ENCODE data around the gene LCN6.
"Not testable (repeated sequence)": the region's sequence is repeated elsewhere in the genome, so short reads cannot be mapped to it uniquely, and the experiment has no call there.

The LCN6 gene

GRCh38 chr9:136709454-136710109 lies 38.7 kb downstream of the LCN6 start:
- no peak for DNase-seq (ENCODE audit: low read depth)

- no peak for DNase-seq (ENCODE audit: low read depth)
Measured at GRCh38 chr9:136707849-136708517, 40.3 kb downstream of the LCN6 start.

GRCh38 chr9:136707011-136707410 lies 41.3 kb downstream of the LCN6 start:
- DNase-seq (ENCODE audit: low read depth), result no peak

GRCh38 chr9:136705564-136705963 lies 42.8 kb downstream of the LCN6 start:
- DNase-seq (ENCODE audit: low read depth), result no peak

DNA sequence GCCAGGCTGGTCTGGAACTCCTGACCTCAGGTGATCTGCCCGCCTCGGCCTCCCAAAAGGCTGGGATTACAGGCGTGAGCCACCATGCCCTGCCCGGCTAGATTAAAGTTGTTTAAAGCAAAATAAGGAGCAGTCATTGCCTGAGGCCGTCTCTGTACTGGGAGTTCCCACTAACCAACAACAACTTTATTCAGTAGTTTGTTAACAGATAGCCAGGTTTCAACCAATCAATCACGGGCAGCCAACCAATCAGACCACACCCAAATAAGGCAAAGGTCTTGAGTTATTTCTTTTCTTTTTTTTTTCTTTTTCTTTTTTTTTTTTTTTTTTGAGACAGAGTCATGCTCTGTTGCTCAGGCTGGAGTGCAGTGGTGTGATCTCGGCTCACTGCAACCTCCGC lies 43.6 kb downstream of the LCN6 start:
- DNase-seq (ENCODE audit: low read depth), result not testable (repeated sequence)

DNA sequence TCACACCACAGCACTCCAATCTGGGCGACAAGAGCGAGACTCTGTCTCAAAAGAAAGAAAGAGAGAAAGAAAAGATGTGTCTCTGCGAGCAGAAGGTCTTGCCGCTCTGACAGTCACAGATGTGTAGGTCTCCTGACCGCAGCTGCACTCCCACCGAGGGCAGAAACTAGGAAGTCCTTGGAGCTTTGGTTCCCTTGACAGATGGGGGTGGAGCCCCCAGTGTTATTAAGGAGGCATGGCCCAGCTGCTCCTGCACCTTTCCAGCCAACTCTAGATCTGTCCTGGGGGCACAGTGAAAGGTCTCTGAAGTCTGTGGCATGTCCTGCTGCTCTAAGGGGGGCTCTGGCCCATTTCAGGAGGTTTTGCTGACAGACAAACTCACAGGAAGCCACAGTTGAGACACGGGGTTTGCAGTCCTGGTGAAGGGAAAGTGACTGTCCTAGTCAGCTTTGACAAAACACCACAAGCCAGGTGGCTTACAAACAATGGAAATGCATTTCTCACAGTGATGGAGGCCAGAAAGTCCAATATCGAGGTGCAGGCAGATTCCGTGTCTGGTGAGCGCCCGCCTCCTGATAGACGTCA lies 45.0 kb downstream of the LCN6 start:
- no peak for DNase-seq (ENCODE audit: low read depth)

- no peak for DNase-seq (ENCODE audit: low read depth)
Measured at GRCh38 chr9:136701668-136702053, 46.7 kb downstream of the LCN6 start.

- DNase-seq (ENCODE audit: low read depth), result no peak
Measured at GRCh38 chr9:136700959-136701667, 47.2 kb downstream of the LCN6 start.

GRCh38 chr9:136700304-136700703 lies 48.0 kb downstream of the LCN6 start:
- no peak for DNase-seq (ENCODE audit: low read depth)

GRCh38 chr9:136698635-136699246 lies 49.6 kb downstream of the LCN6 start:
- DNase-seq (ENCODE audit: low read depth), result no peak

DNA sequence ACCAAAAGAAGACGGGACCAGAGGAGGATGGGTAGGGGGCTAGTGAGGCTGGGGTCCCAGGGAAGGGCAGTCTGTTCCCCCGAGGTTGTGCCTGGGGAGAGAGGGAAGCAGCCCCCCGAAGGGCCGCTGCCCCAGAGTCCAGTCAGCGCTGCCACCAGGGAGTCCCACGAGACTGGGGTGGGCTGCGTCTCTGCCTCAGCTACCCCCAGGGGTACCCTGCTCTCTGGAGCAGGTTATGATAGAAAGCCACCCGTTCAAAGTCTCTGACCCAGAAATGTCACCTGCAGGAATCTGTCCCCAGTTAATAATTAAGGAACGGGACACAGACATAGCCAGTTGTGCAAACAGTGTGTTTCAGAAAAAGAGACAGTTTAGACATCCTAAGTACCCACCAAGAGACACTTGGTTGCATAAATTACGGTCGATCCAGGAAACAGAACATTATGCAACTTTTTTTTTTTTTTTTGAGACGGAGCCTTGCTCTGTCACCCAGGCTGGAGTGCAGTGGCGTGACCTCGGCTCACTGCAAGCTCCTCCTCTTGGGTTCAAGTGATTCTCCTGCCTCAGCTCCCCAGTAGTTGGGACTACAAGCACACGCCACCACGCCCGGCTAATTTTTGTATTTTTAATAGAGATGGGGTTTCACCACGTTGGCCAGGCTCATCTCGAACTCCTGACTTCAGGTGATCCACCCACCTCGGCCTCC lies 50.4 kb downstream of the LCN6 start:
- no peak for DNase-seq (ENCODE audit: low read depth)

DNA sequence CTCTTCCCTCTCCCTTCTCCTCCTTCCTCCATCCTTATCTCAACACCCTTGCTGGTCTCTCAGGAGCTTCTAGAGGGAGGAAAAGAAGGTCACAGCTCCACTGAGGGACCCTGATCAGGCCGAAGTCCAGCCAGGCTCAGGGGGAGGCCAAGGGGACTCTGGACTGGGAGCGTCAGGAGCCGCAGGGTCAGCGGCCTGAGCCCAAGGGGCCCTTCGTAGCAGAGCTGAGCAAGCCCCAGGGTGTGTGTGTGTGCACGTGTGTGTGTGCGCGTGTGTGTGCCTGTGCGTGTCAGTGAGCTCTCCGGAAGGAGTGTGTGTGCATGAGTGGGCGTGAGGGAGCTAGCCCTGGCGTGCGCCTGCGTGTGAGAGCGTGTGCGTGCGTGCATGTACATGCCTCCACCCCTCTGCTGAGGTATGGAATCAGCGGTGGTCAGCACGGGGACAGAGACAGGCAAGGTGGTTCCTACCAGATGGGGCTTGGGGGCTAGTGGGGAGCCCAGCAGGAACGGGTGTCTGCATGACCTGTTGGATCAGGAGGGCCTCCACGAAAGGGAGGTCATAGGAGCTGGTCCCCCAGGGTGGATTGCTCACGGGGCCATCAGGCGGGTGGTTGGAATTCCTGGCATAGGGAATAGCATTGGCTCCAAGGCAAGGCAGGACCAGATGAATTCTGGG lies 51.0 kb downstream of the LCN6 start:
- no peak for DNase-seq (ENCODE audit: low read depth)

- no peak for DNase-seq (ENCODE audit: low read depth)
Measured at GRCh38 chr9:136696502-136696901, 51.8 kb downstream of the LCN6 start.

DNA sequence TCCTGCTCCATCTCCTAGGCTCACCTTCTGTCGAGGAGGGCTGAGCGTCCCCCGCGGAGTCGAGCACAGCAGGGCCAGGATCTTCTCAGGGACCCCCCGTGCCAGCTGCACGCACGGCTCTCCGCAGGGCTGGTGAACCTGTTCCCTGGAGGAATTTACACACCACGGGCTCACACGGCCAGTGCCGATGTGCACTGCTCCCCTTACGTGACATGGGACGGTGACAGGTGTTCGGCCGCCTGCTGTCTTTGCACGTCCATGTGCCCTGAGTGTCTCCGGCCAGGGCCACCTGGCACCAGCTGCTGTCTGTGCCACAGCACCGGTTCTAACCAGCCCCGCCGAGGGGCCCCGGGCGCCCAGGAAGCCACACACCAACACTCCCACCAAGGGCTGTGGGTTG lies 52.4 kb downstream of the LCN6 start:
- no peak for DNase-seq (ENCODE audit: low read depth)

DNA sequence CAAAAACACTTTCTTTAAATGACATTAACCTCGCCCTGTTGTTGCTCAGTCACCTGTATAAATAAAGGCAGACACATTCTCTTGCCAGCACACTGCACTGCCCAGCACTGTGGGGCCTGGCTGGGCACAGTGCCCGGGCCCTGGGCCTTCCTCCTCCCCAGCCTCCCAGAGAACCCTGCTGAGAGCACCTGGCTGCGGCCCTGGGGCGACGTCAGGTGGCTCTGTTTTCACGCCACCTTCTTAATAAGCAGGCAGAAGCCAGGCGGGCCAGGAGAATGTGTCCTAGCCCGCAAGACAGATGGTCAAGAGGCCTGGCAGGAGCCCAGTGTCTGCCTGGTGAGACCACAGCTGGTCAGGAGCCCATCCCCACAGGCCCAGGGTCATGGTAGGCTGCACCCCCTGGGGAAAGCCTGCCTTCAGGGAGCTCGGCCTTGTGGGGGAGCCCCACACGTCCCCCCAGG lies 52.9 kb downstream of the LCN6 start:
- DNase-seq (ENCODE audit: low read depth), result no peak

- DNase-seq (ENCODE audit: low read depth), result no peak
Measured at GRCh38 chr9:136694872-136695247, 53.5 kb downstream of the LCN6 start.

GRCh38 chr9:136694163-136694871 lies 54.0 kb downstream of the LCN6 start:
- no peak for DNase-seq (ENCODE audit: low read depth)

Data from fibroblast of gingiva (primary cell).